HCT116 (cell line): ENCODE measurements around the gene BSN. TPM values are rescaled to one million over a fixed set of nuclear protein-coding genes. Genes with fewer than 3 reads are reported as not detected.

Source experiments
- ATAC-seq: fragments of 200-7000 bp; cut with Tn5 transposase; 2 replicates; pipeline ENCODE4 v1.9.1; 2020; ENCODE audit warnings: mild to moderate bottlenecking, moderate library complexity
- BruUV-seq: library from RNA; stranded (reverse); fragments of 400-500 nt; replicated peaks from 2 replicates; lab custom pipeline; 2021; lab: Mats Ljungman, UMichigan
- CTCF ChIA-PET: fragments of 300-600 bp; sonication (Branson Sonifier 250); formaldehyde crosslinking; loops from one replicate; lab custom pipeline; 2021; ENCODE audit warnings: antibody characterized with exemption; lab: Charles Lee
- POLR2A ChIA-PET: fragments of 300-600, 350-600 bp; sonication (Branson Sonifier 250); formaldehyde crosslinking; loops from one replicate; lab custom pipeline; 2021; ENCODE audit warnings: antibody characterized with exemption; lab: Charles Lee
- RAD21 ChIA-PET, 2 experiments: fragments of 300-600 bp; sonication (Branson Sonifier 250); formaldehyde crosslinking; loops; one replicate each; lab custom pipeline; 2023; ENCODE audit warnings: low total read pairs in 2 of 2; ENCODE audit not compliant: uncharacterized antibody in 2 of 2, unreplicated experiment in 2 of 2, low non-redundant PET in 1 of 2; lab: Charles Lee
- DNase-seq: peaks from one replicate; pipeline ENCODE4 v3.0.0-alpha.2; 2010; ENCODE audit warnings: low read depth, low spot score
- H2AFZ ChIP-seq: fragments of 200-600 bp; shearing (Covaris generic), sonication (generic); 2 replicates; pipeline ENCODE4 v1.6.1; 2017; ENCODE audit warnings: low read depth, mixed run types, mixed read lengths, antibody characterized with exemption, low read length; ENCODE audit not compliant: poor library complexity, severe bottlenecking
- H3K27ac ChIP-seq: 2 replicates; pipeline ENCODE4 v1.5.1; 2012; ENCODE audit warnings: low read depth, low read length
- H3K27me3 ChIP-seq: fragments of 200-600 bp; sonication (generic); 2 replicates; pipeline ENCODE4 v1.6.1; 2016; ENCODE audit warnings: mixed run types, low read length, mixed read lengths; ENCODE audit not compliant: insufficient read depth
- H3K36me3 ChIP-seq, 2 experiments: fragments of 200-500 bp in 1 of 2; fragments of 200-600 bp in 1 of 2; sonication (Bioruptor generic) in 1 of 2; sonication (generic) in 1 of 2; 2 replicates each; pipeline versions ENCODE4 v1.5.1 to v1.6.1; 2014 to 2016; ENCODE audit warnings: low read length in 2 of 2, inconsistent platforms in 1 of 2, mixed read lengths in 1 of 2, mixed run types in 1 of 2; ENCODE audit not compliant: insufficient read depth in 2 of 2, control insufficient read depth in 1 of 2
- H3K4me1 ChIP-seq, 2 experiments: fragments of 200-600 bp in 1 of 2; sonication (generic) in 1 of 2; 2 replicates each; pipeline versions ENCODE4 v1.5.1 to v1.6.1; 2012 to 2017; ENCODE audit warnings: low read length in 2 of 2, inconsistent platforms in 1 of 2, mild to moderate bottlenecking in 1 of 2, mixed read lengths in 1 of 2, mixed run types in 1 of 2, moderate library complexity in 1 of 2; ENCODE audit not compliant: insufficient read depth in 2 of 2, control insufficient read depth in 1 of 2
- H3K4me2 ChIP-seq: fragments of 200-600 bp; sonication (generic); 2 replicates; pipeline ENCODE4 v1.6.1; 2017; ENCODE audit warnings: mixed run types, low read length, mixed read lengths
- H3K4me3 ChIP-seq, 2 experiments: fragments of 200-600 bp in 1 of 2; sonication (generic) in 1 of 2; replicated peaks in 1 of 2; 2 replicates each; pipeline ENCODE4 v1.5.1; 2011 to 2016; ENCODE audit warnings: low read length in 2 of 2, control low read depth in 1 of 2, low read depth in 1 of 2, mild to moderate bottlenecking in 1 of 2, mixed read lengths in 1 of 2, mixed run types in 1 of 2
- H3K79me2 ChIP-seq: fragments of 200-600 bp; sonication (generic); 2 replicates; pipeline ENCODE4 v1.6.1; 2017; ENCODE audit warnings: mild to moderate bottlenecking, mixed run types, low read length, moderate library complexity, mixed read lengths; ENCODE audit not compliant: insufficient read depth
- H3K9ac ChIP-seq: fragments of 200-600 bp; sonication (generic); 2 replicates; pipeline ENCODE4 v1.6.1; 2016; ENCODE audit warnings: low read length, mixed read lengths
- H3K9me2 ChIP-seq: fragments of 200-600 bp; sonication (generic), shearing (Covaris generic); 2 replicates; pipeline ENCODE4 v1.6.1; 2017; ENCODE audit warnings: mixed run types, mild to moderate bottlenecking, moderate library complexity; ENCODE audit not compliant: insufficient read depth
- H3K9me3 ChIP-seq, 2 experiments: fragments of 200-500 bp in 1 of 2; fragments of 200-600 bp in 1 of 2; sonication (Bioruptor generic) in 1 of 2; sonication (generic) in 1 of 2; 2 replicates each; pipeline ENCODE4 v1.6.1; 2014 to 2017; ENCODE audit warnings: low read length in 2 of 2, mixed read lengths in 2 of 2, inconsistent platforms in 1 of 2, low read depth in 1 of 2, mild to moderate bottlenecking in 1 of 2, mixed run types in 1 of 2, moderate library complexity in 1 of 2; ENCODE audit not compliant: control insufficient read depth in 1 of 2, insufficient read depth in 1 of 2
- H4K20me1 ChIP-seq: fragments of 200-600 bp; sonication (generic), shearing (Covaris generic); 2 replicates; pipeline ENCODE4 v1.6.1; 2017; ENCODE audit warnings: mixed run types, mild to moderate bottlenecking, moderate library complexity; ENCODE audit not compliant: insufficient read depth
- CBX3 ChIP-seq: IDR thresholded peaks from 2 replicates; pipeline ENCODE4 v1.6.1; 2012; ENCODE audit warnings: low read depth
- CEBPB ChIP-seq: IDR thresholded peaks from 2 replicates; pipeline ENCODE4 v1.6.1; 2012; ENCODE audit warnings: low read depth
- EGR1 ChIP-seq: IDR thresholded peaks from 2 replicates; pipeline ENCODE4 v1.6.1; 2012; ENCODE audit warnings: low read depth
- ELF1 ChIP-seq: IDR thresholded peaks from 2 replicates; pipeline ENCODE4 v1.6.1; 2012; ENCODE audit warnings: low read depth, borderline replicate concordance
- EZH2 ChIP-seq: fragments of 200-600 bp; sonication (generic); IDR thresholded peaks from 2 replicates; pipeline ENCODE4 v1.6.1; 2017; ENCODE audit warnings: antibody characterized with exemption, mixed run types
- EZH2phosphoT487 ChIP-seq: fragments of 200-600 bp; IDR thresholded peaks from 2 replicates; pipeline ENCODE4 v1.6.1; 2018; ENCODE audit warnings: antibody characterized with exemption, borderline replicate concordance
- JUND ChIP-seq: IDR thresholded peaks from 2 replicates; pipeline ENCODE4 v1.6.1; 2012
- POLR2A ChIP-seq: IDR thresholded peaks from 2 replicates; pipeline ENCODE4 v1.7.0; 2011; ENCODE audit warnings: borderline replicate concordance; ENCODE audit not compliant: insufficient read depth, insufficient read length; ENCODE audit errors: extremely low read depth
- RAD21 ChIP-seq: IDR thresholded peaks from 2 replicates; pipeline ENCODE4 v1.6.1; 2012; ENCODE audit warnings: low read depth, mild to moderate bottlenecking
- SIN3A ChIP-seq: IDR thresholded peaks from 2 replicates; pipeline ENCODE4 v1.6.1; 2012; ENCODE audit warnings: low read depth
- SRF ChIP-seq: IDR thresholded peaks from 2 replicates; pipeline ENCODE4 v1.6.1; 2012; ENCODE audit warnings: low read depth
- TCF7L2 ChIP-seq: IDR thresholded peaks from 2 replicates; pipeline ENCODE4 v1.7.0; 2011; ENCODE audit warnings: borderline replicate concordance, inconsistent platforms; ENCODE audit not compliant: insufficient read depth, insufficient read length; ENCODE audit errors: extremely low read depth
- YY1 ChIP-seq: IDR thresholded peaks from 2 replicates; pipeline ENCODE4 v1.6.1; 2011; ENCODE audit warnings: low read length, low read depth, moderate library complexity, mild to moderate bottlenecking; ENCODE audit not compliant: insufficient replicate concordance; ENCODE audit errors: extremely low read depth
- ZBTB33 ChIP-seq: IDR thresholded peaks from 2 replicates; pipeline ENCODE4 v1.6.1; 2011; ENCODE audit warnings: mild to moderate bottlenecking, low read length, moderate library complexity; ENCODE audit not compliant: insufficient replicate concordance; ENCODE audit errors: extremely low read depth
- ZFX ChIP-seq: fragments of 450-650 bp; IDR thresholded peaks from 2 replicates; pipeline ENCODE4 v1.6.1; 2017
- ZNF274 ChIP-seq: fragments of 200-500 bp; sonication (Bioruptor generic); IDR thresholded peaks from 2 replicates; pipeline ENCODE4 v1.6.1; 2014; ENCODE audit warnings: mild to moderate bottlenecking, low read depth, low read length, inconsistent platforms
- intact Hi-C: fragments of 100-400 bp; cut with micrococcal nuclease; formaldehyde crosslinking; loops from 2 replicates; pipeline ENCODE4 v1.10.0; 2022
- total RNA-seq: library from RNA; stranded (reverse); gene quantifications from one replicate; pipeline ENCODE4 v1.2.1, GENCODE V29; 2021; ENCODE audit not compliant: unreplicated experiment
- TF ChIP-seq, protein P1 (sequence below): IDR thresholded peaks from 2 replicates; pipeline ENCODE4 v1.6.1; 2012
- TF ChIP-seq, protein P2 (sequence below): IDR thresholded peaks from 2 replicates; pipeline ENCODE4 v1.6.1; 2012; ENCODE audit warnings: low read depth
- TF ChIP-seq, protein P3 (sequence below): IDR thresholded peaks from 2 replicates; pipeline ENCODE4 v1.6.1; 2012

The BSN gene
- total RNA-seq, 1 experiment from 2014 or later: 1.5 TPM

GRCh38 chr3:49700014-49700413 lies 145.7 kb downstream of the BSN start:
- POLR2A ChIA-PET: no interaction called here
- Histone ChIP-seq H4K20me1 (no peaks in the 10 kb centered on the region), H3K79me2 (no peaks in the 10 kb centered on the region; the same call in 1 of the 2 replicates), H3K9me2 (no peaks in the 10 kb centered on the region), H3K4me2 (no peak overlapping the region), H3K4me3 (no peak overlapping the region), H3K27me3 (no peaks in the 10 kb centered on the region), H2AFZ (no peak overlapping the region), H3K9ac (no peak overlapping the region), H3K9me3 (no peaks in the 10 kb centered on the region), H3K27ac (no peak overlapping the region), H3K36me3 (peaks cover 0 to 7% of the 10 kb centered on the region in 2 experiments; a peak in 1 of 4 replicates), H3K4me1 (no peaks in the 10 kb centered on the region)
- no TSS peak for BruUV-seq
- ATAC-seq (no peak), DNase-seq (no peak)
- CTCF ChIA-PET: interaction anchor here (2.8 kb wide), 1 partner anchor 160 kb away, joined by 25 read pairs; no protein-coding TSS in a partner anchor
- RAD21 ChIA-PET: no interaction called here
- intact Hi-C loops: no loop called here
- TF ChIP-seq RAD21 (no peak), EZH2phosphoT487 (no peak), TCF7L2 (no peak), SRF (no peak), JUND (no peak), ZNF274 (no peak), POLR2A (no peak), CBX3 (no peak), CEBPB (no peak), EZH2 (no peak), EGR1 (no peak), ZBTB33 (no peak), ELF1 (no peak), YY1 (no peak), ZFX (no peak), SIN3A (no peak)
- TF ChIP-seq, protein P1, sequence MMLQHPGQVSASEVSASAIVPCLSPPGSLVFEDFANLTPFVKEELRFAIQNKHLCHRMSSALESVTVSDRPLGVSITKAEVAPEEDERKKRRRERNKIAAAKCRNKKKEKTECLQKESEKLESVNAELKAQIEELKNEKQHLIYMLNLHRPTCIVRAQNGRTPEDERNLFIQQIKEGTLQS: no peak
- TF ChIP-seq, protein P2, sequence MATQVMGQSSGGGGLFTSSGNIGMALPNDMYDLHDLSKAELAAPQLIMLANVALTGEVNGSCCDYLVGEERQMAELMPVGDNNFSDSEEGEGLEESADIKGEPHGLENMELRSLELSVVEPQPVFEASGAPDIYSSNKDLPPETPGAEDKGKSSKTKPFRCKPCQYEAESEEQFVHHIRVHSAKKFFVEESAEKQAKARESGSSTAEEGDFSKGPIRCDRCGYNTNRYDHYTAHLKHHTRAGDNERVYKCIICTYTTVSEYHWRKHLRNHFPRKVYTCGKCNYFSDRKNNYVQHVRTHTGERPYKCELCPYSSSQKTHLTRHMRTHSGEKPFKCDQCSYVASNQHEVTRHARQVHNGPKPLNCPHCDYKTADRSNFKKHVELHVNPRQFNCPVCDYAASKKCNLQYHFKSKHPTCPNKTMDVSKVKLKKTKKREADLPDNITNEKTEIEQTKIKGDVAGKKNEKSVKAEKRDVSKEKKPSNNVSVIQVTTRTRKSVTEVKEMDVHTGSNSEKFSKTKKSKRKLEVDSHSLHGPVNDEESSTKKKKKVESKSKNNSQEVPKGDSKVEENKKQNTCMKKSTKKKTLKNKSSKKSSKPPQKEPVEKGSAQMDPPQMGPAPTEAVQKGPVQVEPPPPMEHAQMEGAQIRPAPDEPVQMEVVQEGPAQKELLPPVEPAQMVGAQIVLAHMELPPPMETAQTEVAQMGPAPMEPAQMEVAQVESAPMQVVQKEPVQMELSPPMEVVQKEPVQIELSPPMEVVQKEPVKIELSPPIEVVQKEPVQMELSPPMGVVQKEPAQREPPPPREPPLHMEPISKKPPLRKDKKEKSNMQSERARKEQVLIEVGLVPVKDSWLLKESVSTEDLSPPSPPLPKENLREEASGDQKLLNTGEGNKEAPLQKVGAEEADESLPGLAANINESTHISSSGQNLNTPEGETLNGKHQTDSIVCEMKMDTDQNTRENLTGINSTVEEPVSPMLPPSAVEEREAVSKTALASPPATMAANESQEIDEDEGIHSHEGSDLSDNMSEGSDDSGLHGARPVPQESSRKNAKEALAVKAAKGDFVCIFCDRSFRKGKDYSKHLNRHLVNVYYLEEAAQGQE: no peak
- TF ChIP-seq, protein P3, sequence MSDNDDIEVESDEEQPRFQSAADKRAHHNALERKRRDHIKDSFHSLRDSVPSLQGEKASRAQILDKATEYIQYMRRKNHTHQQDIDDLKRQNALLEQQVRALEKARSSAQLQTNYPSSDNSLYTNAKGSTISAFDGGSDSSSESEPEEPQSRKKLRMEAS: no peak
